ENCODE results near the gene NOTCH4. TPM values are rescaled to one million over a fixed set of nuclear protein-coding genes. Genes with fewer than 3 reads are reported as not detected.
A peak's percentile ranks its signal among the peaks of the same experiment; 100 is the strongest.

The NOTCH4 gene
- total and polyA plus RNA-seq, 2 experiments from 2014 or later: 2.7 to 2.8 TPM

GRCh38 chr6:32196682-32197616, 26.9 kb downstream of the NOTCH4 start:
- H3K9me3 Mint-ChIP-seq: no peaks in the 10 kb centered on the region; the same call in 2 of the 3 replicates
- H3K79me2 ChIP-seq (replicated peaks; ENCODE audit: insufficient read depth): no peaks in the 10 kb centered on the region
- H4K20me1 ChIP-seq (replicated peaks; ENCODE audit: insufficient read depth): no peaks in the 10 kb centered on the region
- H3K4me3 Mint-ChIP-seq: peak overlapping the region; percentile 95
- H3K4me3 ChIP-seq: peak overlapping the region; percentile 99
- no peaks in the 10 kb centered on the region for H3K36me3 ChIP-seq (ENCODE audit: insufficient read depth)
- H3F3A ChIP-seq (replicated peaks; ENCODE audit: low read depth): peaks cover 17% of the 10 kb centered on the region
- peaks cover 13% of the 10 kb centered on the region for H3K27me3 Mint-ChIP-seq (ENCODE audit: insufficient read depth, low read depth, poor library complexity)
- TF ChIP-seq ZNF114 (CRISPR knock-in tag; IDR thresholded peaks at IDR 0.05) (no peak), CTCF (conservative IDR thresholded peaks at IDR 0.05; ENCODE audit: low read depth in 2 of 2) (peak; percentile 16 to 28; a peak in 1 of 4 replicates)
- DNase-seq (ENCODE audit: low spot score): peak; percentile 67
- H3K4me2 ChIP-seq: peak overlapping the region; percentile 100
- H3K27me3 ChIP-seq (ENCODE audit: insufficient read depth): no peaks in the 10 kb centered on the region
- peaks cover 41% of the 10 kb centered on the region for H3K4me1 ChIP-seq (ENCODE audit: insufficient read depth)
- peak overlapping the region; percentile 100 for H3K27ac Mint-ChIP-seq
- H3K9me2 ChIP-seq (ENCODE audit: insufficient read depth): no peaks in the 10 kb centered on the region
- H2AFZ ChIP-seq: peak overlapping the region; percentile 86
- H3K27ac ChIP-seq (ENCODE audit: low read depth): peak overlapping the region; percentile 100; the same call in 1 of the 2 replicates
- ATAC-seq: peak; percentile 0; the same call in 2 of the 3 replicates
- H3K36me3 Mint-ChIP-seq (ENCODE audit: low read depth): no peaks in the 10 kb centered on the region
- peaks cover 42% of the 10 kb centered on the region for H3K4me1 Mint-ChIP-seq

GRCh38 chr6:32195902-32196681, 27.8 kb downstream of the NOTCH4 start:
- peak overlapping the region; percentile 100 for H3K27ac ChIP-seq (ENCODE audit: low read depth)

More at GRCh38 chr6:32195902-32196681, 27.8 kb downstream of the NOTCH4 start:
- Mint-ChIP-seq H3K27ac (peak overlapping the region; percentile 100), H3K27me3 (ENCODE audit: insufficient read depth, low read depth, poor library complexity) (peaks cover 13% of the 10 kb centered on the region), H3K4me1 (peaks cover 51% of the 10 kb centered on the region), H3K4me3 (peak overlapping the region; percentile 95), H3K36me3 (ENCODE audit: low read depth) (no peaks in the 10 kb centered on the region), H3K9me3 (no peaks in the 10 kb centered on the region; the same call in 2 of the 3 replicates)
- H3F3A ChIP-seq (replicated peaks; ENCODE audit: low read depth): peaks cover 18% of the 10 kb centered on the region
- no peaks in the 10 kb centered on the region for H3K27me3 ChIP-seq (ENCODE audit: insufficient read depth)
- peak; percentile 97 for DNase-seq (ENCODE audit: low spot score)
- H2AFZ ChIP-seq: peak overlapping the region; percentile 86; the same call in 1 of the 2 replicates
- no peaks in the 10 kb centered on the region for H3K9me2 ChIP-seq (ENCODE audit: insufficient read depth)
- H3K4me2 ChIP-seq: peak overlapping the region; percentile 100
- H3K36me3 ChIP-seq (ENCODE audit: insufficient read depth): no peaks in the 10 kb centered on the region
- TF ChIP-seq STAT1 (IDR thresholded peaks at IDR 0.05; ENCODE audit: unreplicated experiment): no peak
- TF ChIP-seq ETS1 (IDR thresholded peaks at IDR 0.05): 0 out of 2 replicates have a peak, but pooled peaks have one; percentile 45
- no peak for TF ChIP-seq EZH2phosphoT487 (IDR thresholded peaks at IDR 0.05; ENCODE audit: unreplicated experiment)
- peak; percentile 98 for TF ChIP-seq CREB1 (CRISPR knock-in tag; IDR thresholded peaks at IDR 0.05; ENCODE audit: low read depth)
- TF ChIP-seq POLR2AphosphoS5 (IDR thresholded peaks at IDR 0.05; ENCODE audit: low read depth): peak; percentile 53
- TF ChIP-seq JUNB (IDR thresholded peaks at IDR 0.05; ENCODE audit: unreplicated experiment): no peak
- H3K4me1 ChIP-seq (ENCODE audit: insufficient read depth): peaks cover 48% of the 10 kb centered on the region
- H3K79me2 ChIP-seq (replicated peaks; ENCODE audit: insufficient read depth): no peaks in the 10 kb centered on the region
- ATAC-seq: peak; percentile 74
- no peaks in the 10 kb centered on the region for H4K20me1 ChIP-seq (replicated peaks; ENCODE audit: insufficient read depth)
- H3K4me3 ChIP-seq: peak overlapping the region; percentile 99

Data from GM23338 (cell line).